ENCODE results near the gene PRMT7.

PRMT7 gene

GRCh38 chr16:68348639-68349445 lies 38.0 kb downstream of the PRMT7 start:
- DNase-seq (ENCODE audit: low spot score), result no peak

GRCh38 chr16:68349838-68350410 lies 39.1 kb downstream of the PRMT7 start:
- DNase-seq (ENCODE audit: low spot score), result no peak

GRCh38 chr16:68350813-68351350 lies 40.1 kb downstream of the PRMT7 start:
- no peak for DNase-seq (ENCODE audit: low spot score)

- DNase-seq (ENCODE audit: low spot score), result no peak
Measured at GRCh38 chr16:68351463-68351862, 40.6 kb downstream of the PRMT7 start.

GRCh38 chr16:68351991-68352431 lies 41.2 kb downstream of the PRMT7 start:
- DNase-seq (ENCODE audit: low spot score), result no peak

GRCh38 chr16:68353366-68353765 lies 42.5 kb downstream of the PRMT7 start:
- no peak for DNase-seq (ENCODE audit: low spot score)

- DNase-seq (ENCODE audit: low spot score), result no peak
Measured at GRCh38 chr16:68354816-68355215, 44.0 kb downstream of the PRMT7 start.

- DNase-seq (ENCODE audit: low spot score), result no peak
Measured at GRCh38 chr16:68355447-68356248, 44.8 kb downstream of the PRMT7 start.

- no peak for DNase-seq (ENCODE audit: low spot score)
Measured at GRCh38 chr16:68356249-68356918, 45.6 kb downstream of the PRMT7 start.

- DNase-seq (ENCODE audit: low spot score), result no peak
Measured at GRCh38 chr16:68356919-68357286, 46.1 kb downstream of the PRMT7 start.

GRCh38 chr16:68357521-68357922 lies 46.7 kb downstream of the PRMT7 start:
- no peak for DNase-seq (ENCODE audit: low spot score)

GRCh38 chr16:68357923-68358322 lies 47.1 kb downstream of the PRMT7 start:
- DNase-seq (ENCODE audit: low spot score), result no peak

GRCh38 chr16:68358951-68359350 lies 48.1 kb downstream of the PRMT7 start:
- no peak for DNase-seq (ENCODE audit: low spot score)

GRCh38 chr16:68359398-68360191 lies 48.8 kb downstream of the PRMT7 start:
- DNase-seq (ENCODE audit: low spot score), result no peak

GRCh38 chr16:68360547-68360946 lies 49.7 kb downstream of the PRMT7 start:
- DNase-seq (ENCODE audit: low spot score), result no peak

GRCh38 chr16:68360956-68361355 lies 50.1 kb downstream of the PRMT7 start:
- no peak for DNase-seq (ENCODE audit: low spot score)

- peak; percentile 76 for DNase-seq (ENCODE audit: low spot score)
Measured at GRCh38 chr16:68361485-68361884, 50.7 kb downstream of the PRMT7 start.

GRCh38 chr16:68362262-68362913 lies 51.6 kb downstream of the PRMT7 start:
- no peak for DNase-seq (ENCODE audit: low spot score)

- DNase-seq (ENCODE audit: low spot score), result no peak
Measured at GRCh38 chr16:68362947-68363657, 52.3 kb downstream of the PRMT7 start.

Measured in AG20443 (cell line).